Measurements from ENCODE around the gene SLC12A5.

SLC12A5 gene

GRCh38 chr20:46065006-46065405, 36.0 kb downstream of the SLC12A5 start:
- Histone ChIP-seq H3K4me3 (ENCODE audit: extremely low read depth, insufficient read depth, low read length, poor library complexity, severe bottlenecking) (no peak overlapping the region), H3K9me3 (ENCODE audit: control insufficient read depth, low read length) (no peaks in the 10 kb centered on the region), H3K27ac (ENCODE audit: low read depth, low read length, severe bottlenecking) (no peak overlapping the region), H3K36me3 (ENCODE audit: control insufficient read depth, insufficient read depth, low read length) (peaks cover 93% of the 10 kb centered on the region), H3K4me1 (ENCODE audit: control insufficient read depth, insufficient read depth, low read length, poor library complexity, severe bottlenecking) (peaks cover 13% of the 10 kb centered on the region)
- WGBS, 2 experiments (ENCODE audit: insufficient coverage in 2 of 2), result 97 to 99% methylated on average over 7 to 9 of the region's 9 CpGs

- Histone ChIP-seq H3K9me3 (ENCODE audit: control insufficient read depth, low read length) (no peaks in the 10 kb centered on the region), H3K4me1 (ENCODE audit: control insufficient read depth, insufficient read depth, low read length, poor library complexity, severe bottlenecking) (peaks cover 13% of the 10 kb centered on the region), H3K27ac (ENCODE audit: low read depth, low read length, severe bottlenecking) (no peak overlapping the region), H3K4me3 (ENCODE audit: extremely low read depth, insufficient read depth, low read length, poor library complexity, severe bottlenecking) (no peak overlapping the region), H3K36me3 (ENCODE audit: control insufficient read depth, insufficient read depth, low read length) (peaks cover 96% of the 10 kb centered on the region)
- WGBS, 2 experiments (ENCODE audit: insufficient coverage in 2 of 2), result 91 to 100% methylated on average over 1 of the region's 3 CpGs
Observed at GRCh38 chr20:46065691-46066090, 36.7 kb downstream of the SLC12A5 start.

GRCh38 chr20:46070215-46070900, 41.3 kb downstream of the SLC12A5 start:
- Histone ChIP-seq H3K9me3 (ENCODE audit: control insufficient read depth, low read length) (no peaks in the 10 kb centered on the region), H3K27ac (ENCODE audit: low read depth, low read length, severe bottlenecking) (peak overlapping the region; percentile 1), H3K36me3 (ENCODE audit: control insufficient read depth, insufficient read depth, low read length) (peaks cover 73% of the 10 kb centered on the region), H3K4me1 (ENCODE audit: control insufficient read depth, insufficient read depth, low read length, poor library complexity, severe bottlenecking) (peaks cover 17% of the 10 kb centered on the region), H3K4me3 (ENCODE audit: extremely low read depth, insufficient read depth, low read length, poor library complexity, severe bottlenecking) (no peak overlapping the region)
- WGBS, 2 experiments (ENCODE audit: insufficient coverage in 2 of 2), result 96 to 97% methylated on average over 15 to 20 of the region's 20 CpGs

- WGBS, 2 experiments (ENCODE audit: insufficient coverage in 2 of 2), result 91 to 92% methylated on average over 3 of the region's 3 CpGs
- Histone ChIP-seq H3K4me1 (ENCODE audit: control insufficient read depth, insufficient read depth, low read length, poor library complexity, severe bottlenecking) (peaks cover 17% of the 10 kb centered on the region), H3K27ac (ENCODE audit: low read depth, low read length, severe bottlenecking) (no peak overlapping the region), H3K36me3 (ENCODE audit: control insufficient read depth, insufficient read depth, low read length) (peaks cover 70% of the 10 kb centered on the region), H3K9me3 (ENCODE audit: control insufficient read depth, low read length) (no peaks in the 10 kb centered on the region), H3K4me3 (ENCODE audit: extremely low read depth, insufficient read depth, low read length, poor library complexity, severe bottlenecking) (no peak overlapping the region)
Observed at GRCh38 chr20:46071573-46071972, 42.6 kb downstream of the SLC12A5 start.

- H3K27ac ChIP-seq (ENCODE audit: low read depth, low read length, severe bottlenecking), result no peak overlapping the region
- no peaks in the 10 kb centered on the region for H3K9me3 ChIP-seq (ENCODE audit: control insufficient read depth, low read length)
- 92 to 100% methylated on average over 2 of the region's 4 CpGs for whole genome bisulfite sequencing, 2 experiments (ENCODE audit: insufficient coverage in 2 of 2)
- H3K4me3 ChIP-seq (ENCODE audit: extremely low read depth, insufficient read depth, low read length, poor library complexity, severe bottlenecking), result no peak overlapping the region
- H3K4me1 ChIP-seq (ENCODE audit: control insufficient read depth, insufficient read depth, low read length, poor library complexity, severe bottlenecking), result peaks cover 17% of the 10 kb centered on the region
- peaks cover 69% of the 10 kb centered on the region for H3K36me3 ChIP-seq (ENCODE audit: control insufficient read depth, insufficient read depth, low read length)
Observed at GRCh38 chr20:46073024-46073423, 44.0 kb downstream of the SLC12A5 start.

- no peak overlapping the region for H3K4me3 ChIP-seq (ENCODE audit: extremely low read depth, insufficient read depth, low read length, poor library complexity, severe bottlenecking)
- 80 to 100% methylated on average over 1 of the region's 3 CpGs for WGBS, 2 experiments (ENCODE audit: insufficient coverage in 2 of 2)
- peaks cover 17% of the 10 kb centered on the region for H3K4me1 ChIP-seq (ENCODE audit: control insufficient read depth, insufficient read depth, low read length, poor library complexity, severe bottlenecking)
- no peaks in the 10 kb centered on the region for H3K9me3 ChIP-seq (ENCODE audit: control insufficient read depth, low read length)
- H3K27ac ChIP-seq (ENCODE audit: low read depth, low read length, severe bottlenecking), result no peak overlapping the region
- peaks cover 69% of the 10 kb centered on the region for H3K36me3 ChIP-seq (ENCODE audit: control insufficient read depth, insufficient read depth, low read length)
Observed at GRCh38 chr20:46073443-46073842, 44.4 kb downstream of the SLC12A5 start.

GRCh38 chr20:46074006-46074405, 45.0 kb downstream of the SLC12A5 start:
- Histone ChIP-seq H3K4me3 (ENCODE audit: extremely low read depth, insufficient read depth, low read length, poor library complexity, severe bottlenecking) (no peak overlapping the region), H3K9me3 (ENCODE audit: control insufficient read depth, low read length) (no peaks in the 10 kb centered on the region), H3K36me3 (ENCODE audit: control insufficient read depth, insufficient read depth, low read length) (peaks cover 70% of the 10 kb centered on the region), H3K27ac (ENCODE audit: low read depth, low read length, severe bottlenecking) (no peak overlapping the region), H3K4me1 (ENCODE audit: control insufficient read depth, insufficient read depth, low read length, poor library complexity, severe bottlenecking) (peaks cover 17% of the 10 kb centered on the region)
- no CpG with 5 or more reads among the region's 3 CpGs for WGBS, 2 experiments (ENCODE audit: insufficient coverage in 2 of 2)

GRCh38 chr20:46076806-46077205, 47.8 kb downstream of the SLC12A5 start:
- no peak overlapping the region for H3K27ac ChIP-seq (ENCODE audit: low read depth, low read length, severe bottlenecking)
- H3K4me1 ChIP-seq (ENCODE audit: control insufficient read depth, insufficient read depth, low read length, poor library complexity, severe bottlenecking), result peaks cover 9% of the 10 kb centered on the region
- WGBS, 2 experiments (ENCODE audit: insufficient coverage in 2 of 2), result 84 to 95% methylated on average over 3 to 7 of the region's 7 CpGs
- H3K4me3 ChIP-seq (ENCODE audit: extremely low read depth, insufficient read depth, low read length, poor library complexity, severe bottlenecking), result no peak overlapping the region
- no peaks in the 10 kb centered on the region for H3K9me3 ChIP-seq (ENCODE audit: control insufficient read depth, low read length)
- H3K36me3 ChIP-seq (ENCODE audit: control insufficient read depth, insufficient read depth, low read length), result peaks cover 63% of the 10 kb centered on the region

- Histone ChIP-seq H3K4me1 (ENCODE audit: control insufficient read depth, insufficient read depth, low read length, poor library complexity, severe bottlenecking) (peaks cover 9% of the 10 kb centered on the region), H3K4me3 (ENCODE audit: extremely low read depth, insufficient read depth, low read length, poor library complexity, severe bottlenecking) (no peak overlapping the region), H3K9me3 (ENCODE audit: control insufficient read depth, low read length) (no peaks in the 10 kb centered on the region), H3K27ac (ENCODE audit: low read depth, low read length, severe bottlenecking) (no peak overlapping the region), H3K36me3 (ENCODE audit: control insufficient read depth, insufficient read depth, low read length) (peaks cover 62% of the 10 kb centered on the region)
- 93 to 94% methylated on average over 5 to 6 of the region's 8 CpGs for WGBS, 2 experiments (ENCODE audit: insufficient coverage in 2 of 2)
Observed at GRCh38 chr20:46077642-46078305, 48.8 kb downstream of the SLC12A5 start.

- no peak overlapping the region for H3K4me3 ChIP-seq (ENCODE audit: extremely low read depth, insufficient read depth, low read length, poor library complexity, severe bottlenecking)
- H3K4me1 ChIP-seq (ENCODE audit: control insufficient read depth, insufficient read depth, low read length, poor library complexity, severe bottlenecking), result peaks cover 5% of the 10 kb centered on the region
- H3K9me3 ChIP-seq (ENCODE audit: control insufficient read depth, low read length), result no peaks in the 10 kb centered on the region
- H3K27ac ChIP-seq (ENCODE audit: low read depth, low read length, severe bottlenecking), result no peak overlapping the region
- WGBS, 2 experiments (ENCODE audit: insufficient coverage in 2 of 2), result 90 to 97% methylated on average over 6 of the region's 7 CpGs
- H3K36me3 ChIP-seq (ENCODE audit: control insufficient read depth, insufficient read depth, low read length), result peaks cover 53% of the 10 kb centered on the region
Observed at GRCh38 chr20:46078954-46079353, 49.9 kb downstream of the SLC12A5 start.

GRCh38 chr20:46081074-46081473, 52.1 kb downstream of the SLC12A5 start:
- Histone ChIP-seq H3K27ac (ENCODE audit: low read depth, low read length, severe bottlenecking) (no peak overlapping the region), H3K4me1 (ENCODE audit: control insufficient read depth, insufficient read depth, low read length, poor library complexity, severe bottlenecking) (peaks cover 6% of the 10 kb centered on the region), H3K36me3 (ENCODE audit: control insufficient read depth, insufficient read depth, low read length) (peaks cover 32% of the 10 kb centered on the region), H3K9me3 (ENCODE audit: control insufficient read depth, low read length) (no peaks in the 10 kb centered on the region), H3K4me3 (ENCODE audit: extremely low read depth, insufficient read depth, low read length, poor library complexity, severe bottlenecking) (no peak overlapping the region)
- WGBS, 2 experiments (ENCODE audit: insufficient coverage in 2 of 2), result no CpG with 5 or more reads among the region's 1 CpG

Measured in mesodermal cell (in vitro differentiated cells).